Peyer's patch (tissue), 4 donors: Measurements from ENCODE around the gene IGFL2. TPM values are rescaled to one million over a fixed set of nuclear protein-coding genes. Genes with fewer than 3 reads are reported as not detected.

Source experiments
- DNase-seq, 3 donors: peaks; one replicate each; pipeline ENCODE4 v3.0.0-alpha.2; 2017 to 2019
- H3K27ac ChIP-seq, 4 donors: fragments of 200-600 bp; sonication (generic); one replicate each; pipeline ENCODE4 v1.5.1; 2016 to 2019
- H3K27me3 ChIP-seq, 2 donors: fragments of 200-600 bp; sonication (generic); one replicate each; pipeline ENCODE4 v1.5.1; 2019
- H3K36me3 ChIP-seq, 3 donors: fragments of 200-600 bp; sonication (generic); one replicate each; pipeline ENCODE4 v1.5.1; 2016 to 2019
- H3K4me1 ChIP-seq, 4 donors: fragments of 200-600 bp; sonication (generic); one replicate each; pipeline ENCODE4 v1.5.1; 2016 to 2019
- H3K4me3 ChIP-seq, 4 donors: fragments of 200-600 bp; sonication (generic); 1 replicate in 3 of 4; 2 replicates in 1 of 4; pipeline ENCODE4 v1.5.1; 2016 to 2019; ENCODE audit warnings: mild to moderate bottlenecking in 1 of 4
- H3K9me3 ChIP-seq, 4 donors: fragments of 200-600 bp; sonication (generic); one replicate each; pipeline ENCODE4 v1.5.1; 2016 to 2019; ENCODE audit warnings: mild to moderate bottlenecking in 1 of 4
- POLR2A ChIP-seq, 2 donors: fragments of 450-650 bp; IDR thresholded peaks; one replicate each; pipeline ENCODE4 v1.5.1; 2017; ENCODE audit warnings: antibody characterized with exemption in 2 of 2, mild to moderate bottlenecking in 2 of 2, moderate library complexity in 2 of 2
- total RNA-seq, 4 donors: library from RNA; depleted of rRNA; stranded (reverse); fragments of >200 nt; gene quantifications; one replicate each; pipeline ENCODE4 v1.1.0, GENCODE V29; 2016
- TF ChIP-seq, protein P1 (sequence below), 6 experiments: fragments of 450-650 bp in 4 of 6; fragments of 200-600 bp in 2 of 6; sonication (generic) in 1 of 6; IDR thresholded peaks; one replicate each; pipeline ENCODE4 v1.5.1; 2017 to 2019; ENCODE audit warnings: antibody characterized with exemption in 6 of 6, mild to moderate bottlenecking in 3 of 6, moderate library complexity in 1 of 6

Gene IGFL2
- total RNA-seq, 4 donors from 2014 or later = not detected

DNA sequence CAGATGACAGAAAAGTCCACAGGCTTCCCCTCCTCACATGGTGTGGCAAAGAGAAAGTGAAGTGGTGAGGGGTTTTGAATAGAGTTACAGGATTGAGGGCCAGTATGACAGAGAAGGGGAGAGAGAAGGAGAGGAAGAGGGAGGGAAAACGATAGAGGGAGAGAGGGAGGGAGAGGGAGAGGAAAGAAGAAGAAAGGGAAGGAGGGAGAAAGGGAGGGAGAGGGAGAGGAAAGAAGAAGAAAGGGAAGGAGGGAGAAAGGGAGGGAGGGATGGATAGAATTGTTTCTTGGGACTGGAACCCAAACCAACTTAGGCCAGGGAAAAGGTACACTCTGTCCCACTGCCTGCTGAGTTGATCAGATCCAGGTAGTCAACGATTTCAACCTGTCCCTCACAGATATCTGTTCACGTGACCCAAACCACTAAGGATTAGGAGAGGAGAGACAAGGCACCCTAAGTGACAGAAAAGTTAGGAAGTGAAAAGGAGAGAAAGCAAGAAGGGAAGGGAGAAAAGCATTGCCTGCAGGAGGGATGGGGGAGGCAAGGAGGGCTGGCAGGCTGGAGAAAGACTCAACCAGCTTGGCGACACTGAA is 15.4 kb upstream of the IGFL2 start:
- peak overlapping the region in 2 of 4 donors; percentile 8 to 51 for H3K27ac ChIP-seq
- no peaks in the 10 kb centered on the region for H3K36me3 ChIP-seq
- H3K27me3 ChIP-seq = no peaks in the 10 kb centered on the region
- no peak overlapping the region for H3K4me3 ChIP-seq
- H3K9me3 ChIP-seq = no peaks in the 10 kb centered on the region
- no peak for DNase-seq
- no peaks in the 10 kb centered on the region for H3K4me1 ChIP-seq
- TF ChIP-seq, protein P1, sequence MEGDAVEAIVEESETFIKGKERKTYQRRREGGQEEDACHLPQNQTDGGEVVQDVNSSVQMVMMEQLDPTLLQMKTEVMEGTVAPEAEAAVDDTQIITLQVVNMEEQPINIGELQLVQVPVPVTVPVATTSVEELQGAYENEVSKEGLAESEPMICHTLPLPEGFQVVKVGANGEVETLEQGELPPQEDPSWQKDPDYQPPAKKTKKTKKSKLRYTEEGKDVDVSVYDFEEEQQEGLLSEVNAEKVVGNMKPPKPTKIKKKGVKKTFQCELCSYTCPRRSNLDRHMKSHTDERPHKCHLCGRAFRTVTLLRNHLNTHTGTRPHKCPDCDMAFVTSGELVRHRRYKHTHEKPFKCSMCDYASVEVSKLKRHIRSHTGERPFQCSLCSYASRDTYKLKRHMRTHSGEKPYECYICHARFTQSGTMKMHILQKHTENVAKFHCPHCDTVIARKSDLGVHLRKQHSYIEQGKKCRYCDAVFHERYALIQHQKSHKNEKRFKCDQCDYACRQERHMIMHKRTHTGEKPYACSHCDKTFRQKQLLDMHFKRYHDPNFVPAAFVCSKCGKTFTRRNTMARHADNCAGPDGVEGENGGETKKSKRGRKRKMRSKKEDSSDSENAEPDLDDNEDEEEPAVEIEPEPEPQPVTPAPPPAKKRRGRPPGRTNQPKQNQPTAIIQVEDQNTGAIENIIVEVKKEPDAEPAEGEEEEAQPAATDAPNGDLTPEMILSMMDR (IDR thresholded peaks at IDR 0.05) = no peak
- no peak for TF ChIP-seq POLR2A (IDR thresholded peaks at IDR 0.05)

DNA sequence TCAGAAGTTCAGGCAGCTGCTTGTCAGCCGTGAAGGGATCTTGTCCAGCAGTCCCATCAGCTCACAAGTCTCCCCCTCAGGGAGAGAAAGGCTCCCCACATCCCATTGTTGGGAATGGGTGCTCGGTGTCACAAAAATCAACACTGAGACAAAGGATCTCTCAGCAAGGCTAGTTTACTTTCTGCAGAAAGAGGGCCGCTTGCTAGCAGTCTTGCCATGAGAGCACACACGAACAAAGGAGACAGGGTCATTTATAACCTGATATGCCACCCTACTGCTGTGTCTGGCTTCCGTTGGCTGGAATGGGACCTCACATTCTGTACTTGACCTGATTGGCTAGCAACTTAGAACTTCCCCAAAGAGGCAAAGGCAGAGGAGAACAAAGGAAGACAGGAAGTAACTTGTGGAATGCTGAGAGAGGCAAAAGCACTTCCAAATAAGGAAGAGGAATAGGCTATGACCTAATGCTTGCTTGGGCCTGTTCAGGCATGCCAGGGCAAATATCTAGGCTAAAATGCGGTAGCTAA is 14.9 kb upstream of the IGFL2 start:
- no peaks in the 10 kb centered on the region for H3K36me3 ChIP-seq
- H3K4me3 ChIP-seq = no peak overlapping the region
- H3K27ac ChIP-seq = peak overlapping the region in 2 of 4 donors; percentile 8 to 51
- H3K9me3 ChIP-seq = no peaks in the 10 kb centered on the region
- DNase-seq = no peak
- no peaks in the 10 kb centered on the region for H3K27me3 ChIP-seq
- no peak for TF ChIP-seq POLR2A (IDR thresholded peaks at IDR 0.05)
- TF ChIP-seq, protein P1 (IDR thresholded peaks at IDR 0.05) = no peak
- H3K4me1 ChIP-seq = no peaks in the 10 kb centered on the region

DNA sequence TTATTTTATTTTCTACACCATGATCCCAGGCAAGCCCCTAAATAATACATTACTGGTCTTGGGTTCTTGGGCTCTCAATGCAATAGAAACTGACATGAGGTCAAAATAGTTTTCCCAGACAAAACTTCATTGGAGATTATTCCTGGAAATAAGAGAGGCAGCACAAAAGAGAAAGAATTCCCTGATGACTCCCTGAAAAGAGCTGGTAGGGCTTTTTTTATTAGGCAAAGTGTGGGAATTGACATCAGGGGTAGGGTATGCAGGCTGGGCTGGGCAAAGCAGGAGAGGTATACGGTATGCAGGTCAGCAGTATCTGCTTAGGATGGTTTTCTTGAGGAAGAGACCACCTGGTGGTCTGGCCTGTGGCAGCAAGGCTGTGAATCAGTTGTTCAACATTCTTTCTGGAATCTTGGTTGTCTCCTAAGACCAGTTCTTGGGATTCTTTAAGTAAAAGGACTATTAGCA is 14.2 kb upstream of the IGFL2 start:
- no peak for DNase-seq
- Histone ChIP-seq H3K36me3 (no peaks in the 10 kb centered on the region), H3K4me1 (no peaks in the 10 kb centered on the region), H3K27me3 (no peaks in the 10 kb centered on the region), H3K27ac (peak overlapping the region in 2 of 4 donors; percentile 13 to 51), H3K4me3 (no peak overlapping the region), H3K9me3 (no peaks in the 10 kb centered on the region)
- TF ChIP-seq POLR2A (IDR thresholded peaks at IDR 0.05) = no peak
- TF ChIP-seq, protein P1 (IDR thresholded peaks at IDR 0.05) = no peak

DNA sequence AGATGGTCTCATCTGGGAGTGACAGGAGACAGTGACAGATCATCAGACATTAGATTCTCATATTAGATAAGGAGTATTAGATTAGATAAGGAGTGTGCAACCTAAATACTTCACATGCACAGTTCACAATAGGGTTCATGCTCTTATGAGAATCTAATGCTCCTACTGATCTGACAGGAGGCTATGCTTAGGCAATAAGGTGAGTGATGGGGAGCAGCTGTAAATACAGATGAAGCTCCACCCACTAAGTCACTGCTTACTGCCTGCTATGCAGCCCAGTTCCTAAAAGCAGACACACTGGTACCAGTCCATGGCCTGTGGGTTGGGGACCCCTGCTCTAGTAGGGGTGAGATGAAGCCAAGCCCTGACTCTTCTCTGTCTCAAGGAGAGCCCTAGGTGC is 13.5 kb upstream of the IGFL2 start:
- Histone ChIP-seq H3K27ac (no peak overlapping the region), H3K4me3 (no peak overlapping the region), H3K27me3 (no peaks in the 10 kb centered on the region), H3K36me3 (no peaks in the 10 kb centered on the region), H3K9me3 (no peaks in the 10 kb centered on the region), H3K4me1 (no peaks in the 10 kb centered on the region)
- no peak for DNase-seq
- TF ChIP-seq, protein P1 (IDR thresholded peaks at IDR 0.05) = no peak
- no peak for TF ChIP-seq POLR2A (IDR thresholded peaks at IDR 0.05)

DNA sequence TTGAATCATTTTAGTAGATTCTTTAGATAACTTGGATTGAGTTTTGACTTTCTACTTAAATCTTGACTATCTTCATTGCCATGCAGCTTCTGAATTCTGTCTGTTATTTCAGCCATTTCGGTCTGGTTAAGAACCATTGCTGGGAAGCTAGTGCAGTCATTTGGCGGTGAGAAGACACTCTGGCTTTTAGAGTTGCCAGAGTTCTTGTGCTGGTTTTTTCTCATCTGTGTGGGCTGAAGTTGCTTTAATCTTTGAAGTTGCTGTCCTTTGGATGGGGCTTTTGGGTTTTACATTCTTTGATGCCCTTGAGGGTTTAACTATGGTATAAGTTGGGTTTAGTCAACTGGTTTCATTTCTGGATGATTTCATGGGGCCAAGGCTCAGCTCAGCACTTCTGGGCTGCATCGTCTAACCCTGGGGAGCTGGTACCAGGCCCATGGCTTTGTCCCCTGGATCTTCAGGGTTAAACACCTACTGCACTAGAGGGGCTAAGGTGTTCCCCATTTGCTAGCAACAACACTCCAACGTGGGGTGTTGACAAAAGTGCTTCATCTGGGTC is 10.0 kb upstream of the IGFL2 start:
- no peak overlapping the region for H3K4me3 ChIP-seq
- H3K4me1 ChIP-seq = no peaks in the 10 kb centered on the region
- H3K9me3 ChIP-seq = no peaks in the 10 kb centered on the region
- no peak overlapping the region for H3K27ac ChIP-seq
- H3K36me3 ChIP-seq = no peaks in the 10 kb centered on the region
- no peaks in the 10 kb centered on the region for H3K27me3 ChIP-seq
- no peak for DNase-seq
- TF ChIP-seq POLR2A (IDR thresholded peaks at IDR 0.05) = no peak
- TF ChIP-seq, protein P1 (IDR thresholded peaks at IDR 0.05) = no peak
